HG03575 (cell line): ENCODE data around the gene PPP1R14C.
A peak's percentile ranks its signal among the peaks of the same experiment; 100 is the strongest.
"Not testable (repeated sequence)": the region's sequence is repeated elsewhere in the genome, so short reads cannot be mapped to it uniquely, and the experiment has no call there.

Experiments
- ATAC-seq: cut with Tn5 transposase; IDR thresholded peaks from one replicate; pipeline ENCODE4 v1.9.1; 2021; ENCODE audit not compliant: unreplicated experiment, insufficient number of reproducible peaks, low FRiP score; ENCODE audit errors: extremely low read depth

Gene PPP1R14C

DNA sequence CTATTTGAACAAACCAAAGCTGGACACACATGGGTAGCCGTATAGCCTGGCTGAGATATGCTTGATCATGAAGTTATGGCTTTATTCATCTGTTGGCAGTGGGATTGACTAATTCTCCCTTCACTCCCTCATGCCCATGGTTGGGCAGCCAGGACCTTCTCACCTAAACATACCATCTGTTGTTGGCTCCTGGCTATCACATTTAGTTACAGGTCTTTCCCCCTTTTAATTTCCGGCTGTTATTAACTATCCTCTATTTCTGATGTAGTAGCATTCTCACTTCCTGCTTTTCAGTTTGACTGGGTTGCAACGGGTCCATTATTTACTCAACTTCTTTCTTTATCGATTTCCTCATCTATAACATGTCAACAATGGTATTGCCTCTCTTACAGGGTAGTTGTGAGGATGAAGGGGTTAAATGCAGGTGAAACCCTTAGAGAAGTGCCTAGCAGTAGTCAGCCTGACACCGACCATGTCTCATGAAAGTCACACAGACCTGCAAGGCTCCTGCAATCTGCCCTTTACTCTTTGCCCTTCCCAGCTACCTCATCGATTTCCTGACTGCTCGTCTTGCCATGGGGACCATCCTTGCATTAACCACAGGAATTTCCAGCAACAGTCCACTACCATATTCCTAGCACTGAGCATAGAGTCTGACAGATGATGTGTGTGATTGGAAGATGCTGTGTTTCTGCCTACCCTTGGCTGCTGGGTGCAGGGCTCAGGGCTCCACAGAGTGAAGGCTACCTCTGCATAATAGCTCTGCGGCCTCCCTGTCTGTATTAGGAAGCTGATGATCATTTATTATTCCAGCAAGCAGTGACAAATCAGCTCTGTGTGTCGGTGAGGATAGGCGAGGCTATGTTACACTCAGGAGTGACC is 42.2 kb downstream of the PPP1R14C start:
- ATAC-seq = peak; percentile 43

DNA sequence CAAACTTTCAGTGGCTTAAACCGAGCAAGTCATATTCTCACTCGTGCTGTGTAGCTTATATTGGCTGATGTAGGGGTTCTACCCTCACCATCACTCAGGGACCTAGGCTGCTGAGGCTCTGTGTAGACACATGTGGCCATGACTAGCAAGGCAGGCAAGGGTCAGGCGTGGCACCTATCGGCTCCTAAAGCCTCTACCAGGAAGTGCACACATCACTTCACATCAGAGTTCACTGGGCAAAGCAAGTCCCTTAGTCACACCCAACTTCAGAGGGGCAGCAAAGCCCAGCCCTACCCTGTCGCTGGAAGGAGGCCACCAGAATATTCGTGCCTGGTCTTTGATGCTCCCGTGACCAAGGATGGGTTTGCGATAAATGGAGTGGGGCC is 42.9 kb downstream of the PPP1R14C start:
- no peak for ATAC-seq

DNA sequence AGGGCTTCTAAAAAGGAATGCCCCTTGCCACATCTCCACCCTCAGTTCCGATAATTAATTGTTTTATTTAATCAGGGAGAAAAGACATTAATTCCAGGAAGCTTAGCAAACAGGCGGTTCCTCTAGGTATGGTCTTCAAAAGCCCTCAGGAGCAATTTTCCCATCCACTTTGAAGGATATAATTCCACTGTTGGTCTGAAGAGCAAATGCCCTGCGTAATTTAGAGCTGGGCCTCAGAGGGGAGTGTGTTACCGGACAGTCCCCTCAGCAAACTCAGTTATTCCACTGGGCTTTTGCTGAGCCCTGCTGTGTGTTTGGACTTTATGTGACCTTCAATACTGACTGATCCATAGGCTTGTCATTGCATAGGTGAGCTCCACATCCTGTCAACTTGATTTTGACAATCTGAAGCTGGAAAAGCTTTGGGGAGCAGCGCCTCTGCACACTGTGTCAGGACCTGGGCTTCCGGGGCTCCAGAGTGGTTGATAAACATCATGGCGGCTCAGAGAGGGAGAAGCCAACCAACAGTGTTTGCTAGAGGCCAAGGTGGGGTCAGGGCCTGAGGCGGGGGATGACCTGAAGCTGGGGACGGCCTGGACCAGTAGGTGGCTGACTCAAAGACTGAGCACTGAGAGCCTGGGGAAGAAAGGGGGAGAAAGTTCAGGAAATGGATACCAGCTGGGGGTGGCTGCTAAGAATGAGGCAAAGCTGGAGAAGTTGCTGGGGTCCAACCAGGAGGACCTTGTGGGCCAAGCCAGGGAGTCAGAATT is 43.5 kb downstream of the PPP1R14C start:
- ATAC-seq = no peak

DNA sequence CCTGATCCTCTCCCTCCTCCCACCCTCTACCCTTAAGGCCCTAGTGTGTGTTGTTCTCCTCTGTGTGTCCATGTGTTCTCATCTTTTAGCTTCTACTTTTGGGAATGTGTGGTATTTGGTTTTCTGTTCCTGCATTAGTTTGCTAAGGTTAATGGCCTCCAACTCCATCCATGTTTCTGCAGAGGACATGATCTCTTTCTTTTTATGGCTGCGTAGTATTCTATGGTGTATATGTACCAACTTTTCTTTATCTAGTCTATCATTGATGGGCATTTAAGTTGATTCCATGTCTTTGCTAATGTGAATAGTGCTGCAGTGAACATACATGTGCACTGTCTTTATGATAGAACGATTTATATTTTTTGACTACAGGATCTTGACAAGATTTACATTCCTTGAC is 44.6 kb downstream of the PPP1R14C start:
- not testable (repeated sequence) for ATAC-seq

DNA sequence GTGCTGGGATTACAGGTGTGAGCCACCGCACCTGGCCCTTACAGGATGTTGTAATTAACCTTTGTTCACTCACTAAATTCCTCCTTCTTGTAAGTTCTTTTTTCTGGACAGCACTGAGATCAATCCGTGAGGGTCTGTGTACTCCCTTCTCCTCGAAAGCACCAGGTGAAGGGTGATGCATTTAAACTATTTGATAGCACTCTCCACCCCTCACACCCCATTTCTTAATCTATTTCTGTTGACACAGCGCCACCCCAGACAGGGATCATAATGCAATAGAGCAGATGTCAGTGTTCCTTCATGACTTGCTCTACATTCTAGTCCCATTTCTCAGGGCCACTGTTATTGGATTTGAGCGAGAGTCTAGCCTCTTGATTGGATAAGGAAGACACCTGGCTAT is 46.3 kb downstream of the PPP1R14C start:
- ATAC-seq = no peak

DNA sequence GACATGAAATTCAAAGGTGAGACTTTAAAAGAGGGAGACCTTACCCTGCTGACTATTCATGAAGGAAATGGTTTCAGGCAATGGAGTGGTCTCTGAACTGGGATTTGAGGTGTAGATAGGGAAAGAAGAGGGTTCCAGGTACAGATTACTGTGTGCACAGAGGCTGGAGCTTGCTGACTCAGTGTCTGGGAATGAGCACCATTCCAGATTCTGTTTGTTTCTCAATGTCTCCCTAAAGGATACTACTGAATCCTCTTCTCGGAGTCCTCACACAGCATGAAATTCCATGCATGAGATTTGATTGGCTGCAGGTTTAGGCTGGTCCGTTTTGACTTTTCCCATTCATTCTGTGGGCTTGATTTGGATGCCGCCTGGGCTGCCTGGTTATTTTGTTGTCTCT is 49.0 kb downstream of the PPP1R14C start:
- no peak for ATAC-seq

DNA sequence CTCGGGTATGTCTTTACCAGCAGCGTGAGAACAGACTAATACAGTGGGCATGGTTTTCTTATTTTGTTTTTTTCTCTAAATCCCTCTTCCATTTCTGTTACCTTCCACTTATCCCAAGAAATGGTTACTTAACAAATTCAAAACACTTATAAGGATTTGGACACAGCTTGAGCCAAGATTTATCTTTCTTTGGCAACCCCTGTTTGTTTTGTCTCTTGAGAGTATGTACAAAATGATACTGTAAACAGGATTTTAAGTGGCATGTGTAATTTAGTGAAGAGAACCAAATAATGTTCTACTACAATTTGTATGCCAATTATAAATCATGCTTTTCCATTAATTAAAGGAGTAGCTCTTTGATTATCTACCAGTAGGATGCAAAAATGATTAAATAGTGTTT is 51.4 kb downstream of the PPP1R14C start:
- ATAC-seq = no peak

DNA sequence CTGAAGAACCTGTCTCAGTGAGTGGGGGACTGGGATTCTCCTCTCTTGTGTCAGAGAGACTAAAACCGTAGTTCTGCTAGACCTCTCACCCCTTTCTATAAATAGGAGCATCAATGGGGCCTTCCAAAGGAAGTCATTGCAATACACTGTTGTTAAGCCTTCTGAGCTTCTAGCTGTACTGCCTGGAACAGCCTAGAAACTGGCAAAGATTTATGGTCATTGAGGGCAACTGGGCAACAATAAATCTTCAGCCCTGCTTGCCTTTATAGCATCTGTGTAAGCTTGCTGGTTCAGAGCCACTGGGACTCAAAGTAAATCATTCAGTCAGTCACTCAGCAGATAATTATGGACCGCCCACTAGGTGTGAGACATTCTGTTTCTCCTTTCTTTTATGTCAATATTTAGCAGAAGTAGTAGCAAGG is 53.2 kb downstream of the PPP1R14C start:
- no peak for ATAC-seq

DNA sequence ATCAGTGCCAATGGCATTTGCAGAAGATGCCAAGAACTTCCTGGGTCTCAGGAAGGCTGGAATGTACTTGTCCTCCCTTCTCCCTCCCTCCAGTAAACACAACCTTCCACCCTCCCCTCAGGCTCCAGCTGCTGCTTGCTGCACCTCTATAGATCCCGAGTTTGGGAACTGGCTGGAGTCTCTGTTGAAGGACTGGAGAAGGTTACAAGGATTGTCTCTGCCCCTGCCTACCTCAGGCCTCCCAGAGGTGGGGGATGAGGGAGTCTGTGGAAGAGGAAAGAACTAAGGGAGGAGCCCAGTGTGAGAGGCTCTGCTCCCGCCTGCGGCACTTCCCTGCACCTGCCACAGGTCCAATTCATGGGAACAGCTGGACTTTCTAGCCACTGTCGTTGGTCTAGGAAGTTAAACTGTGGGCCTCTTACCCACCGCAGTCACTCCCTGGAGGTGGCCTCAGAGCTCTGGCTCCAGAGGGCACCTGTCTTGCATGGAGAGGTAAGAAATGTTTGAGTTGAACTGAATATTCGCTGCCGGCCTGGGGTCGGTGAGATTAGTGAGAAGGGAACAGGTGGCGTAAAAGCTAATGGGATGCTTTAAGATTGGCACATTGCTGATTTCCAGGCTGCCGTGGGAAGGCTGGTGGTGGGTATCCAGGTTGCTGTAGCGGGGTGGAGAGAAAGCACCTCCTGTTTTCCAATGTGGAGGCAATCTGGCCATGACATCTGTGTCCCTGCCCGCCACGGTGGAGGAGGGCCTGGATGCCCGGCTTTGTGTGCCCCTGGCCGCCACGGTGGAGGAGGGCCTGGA is 54.3 kb downstream of the PPP1R14C start:
- no peak for ATAC-seq

DNA sequence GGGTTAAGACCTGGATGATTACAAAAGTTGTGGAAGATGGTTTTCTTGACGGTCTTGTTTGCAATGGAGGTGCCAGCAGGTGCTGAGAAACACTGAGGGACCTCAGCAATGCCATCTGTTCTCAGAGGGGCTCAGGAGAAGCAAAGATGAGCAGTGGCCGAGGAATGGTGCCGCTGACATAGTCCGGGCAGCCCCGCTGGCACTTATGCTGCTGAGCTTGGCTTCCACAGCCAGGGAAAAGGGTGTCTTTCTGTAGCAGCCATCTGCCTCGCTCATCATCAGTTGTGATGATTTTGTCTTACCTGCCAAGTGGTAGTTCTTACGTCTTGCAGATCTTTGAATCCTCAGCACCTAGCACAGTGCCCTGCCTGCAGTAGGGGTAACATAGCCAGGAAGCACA is 55.7 kb downstream of the PPP1R14C start:
- ATAC-seq = no peak

DNA sequence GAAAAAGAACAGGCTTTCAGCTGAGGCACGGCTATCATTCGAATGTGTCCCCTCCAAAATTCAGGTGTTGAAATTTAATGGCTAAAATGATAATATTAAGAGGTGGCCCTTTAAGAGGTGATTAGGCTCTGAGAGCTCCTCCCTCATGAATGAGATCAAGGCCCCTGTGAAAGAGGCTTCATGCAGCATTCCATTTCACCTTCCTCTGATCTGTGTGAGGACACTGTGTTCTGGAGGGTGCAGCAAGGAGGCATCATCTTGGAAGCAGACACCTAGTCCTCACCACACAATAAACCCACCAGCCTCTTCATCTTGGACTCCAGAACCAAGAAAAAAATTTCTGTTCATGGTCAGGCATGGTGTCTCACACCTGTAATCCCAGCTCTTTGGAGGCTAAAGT is 56.4 kb downstream of the PPP1R14C start:
- no peak for ATAC-seq

DNA sequence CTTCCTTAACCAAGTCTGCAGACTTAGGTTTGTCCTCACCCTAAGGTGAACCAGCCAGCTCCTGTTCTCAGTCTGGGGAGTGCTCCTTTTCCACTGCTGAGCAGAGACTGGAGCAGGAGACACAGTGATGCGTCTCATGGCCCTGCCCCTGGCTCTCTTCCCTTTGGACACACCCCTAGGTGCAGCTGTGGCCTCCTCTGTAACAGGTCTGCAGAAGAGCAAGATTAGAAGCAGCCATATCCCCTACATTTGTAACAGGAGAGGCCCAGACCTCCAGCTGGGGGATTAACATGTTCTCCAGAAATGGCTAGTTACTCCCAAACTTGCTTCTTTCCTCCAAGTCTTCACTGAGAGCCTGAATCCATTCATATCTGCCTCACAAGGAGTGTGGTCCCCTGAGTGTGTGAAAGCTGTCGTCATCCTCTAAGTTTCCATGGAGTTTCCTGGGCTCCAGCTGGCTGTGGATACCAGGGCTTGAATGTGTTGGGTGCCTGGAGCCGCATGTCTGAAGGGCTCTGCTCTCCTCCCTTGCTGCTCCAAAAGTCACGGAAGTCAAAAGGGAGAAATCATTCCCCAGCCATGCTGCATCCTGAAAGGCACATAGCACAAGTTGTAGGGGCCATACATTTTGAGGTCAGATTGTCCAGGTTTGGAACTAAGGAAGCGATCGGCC is 57.7 kb downstream of the PPP1R14C start:
- ATAC-seq = no peak

DNA sequence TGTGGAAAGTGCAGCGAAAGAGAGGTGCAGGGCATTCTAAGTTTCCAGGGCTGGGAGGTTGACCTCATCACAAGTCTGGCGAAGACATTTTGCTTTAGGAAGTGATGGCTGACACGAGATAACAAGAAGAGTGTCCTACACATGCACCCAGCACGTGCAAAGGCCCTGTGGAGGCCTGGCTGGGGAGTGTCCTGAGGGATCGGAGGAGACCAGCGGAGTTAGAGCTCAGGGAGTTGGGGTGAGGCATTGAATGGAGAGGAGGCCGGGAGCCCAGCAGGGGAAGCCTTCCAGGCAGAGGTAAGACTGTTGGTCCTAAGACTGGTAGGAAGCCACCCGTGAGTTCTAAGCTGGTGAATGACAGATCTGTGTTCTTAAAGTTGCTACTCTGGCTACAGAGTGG is 58.4 kb downstream of the PPP1R14C start:
- ATAC-seq = no peak

DNA sequence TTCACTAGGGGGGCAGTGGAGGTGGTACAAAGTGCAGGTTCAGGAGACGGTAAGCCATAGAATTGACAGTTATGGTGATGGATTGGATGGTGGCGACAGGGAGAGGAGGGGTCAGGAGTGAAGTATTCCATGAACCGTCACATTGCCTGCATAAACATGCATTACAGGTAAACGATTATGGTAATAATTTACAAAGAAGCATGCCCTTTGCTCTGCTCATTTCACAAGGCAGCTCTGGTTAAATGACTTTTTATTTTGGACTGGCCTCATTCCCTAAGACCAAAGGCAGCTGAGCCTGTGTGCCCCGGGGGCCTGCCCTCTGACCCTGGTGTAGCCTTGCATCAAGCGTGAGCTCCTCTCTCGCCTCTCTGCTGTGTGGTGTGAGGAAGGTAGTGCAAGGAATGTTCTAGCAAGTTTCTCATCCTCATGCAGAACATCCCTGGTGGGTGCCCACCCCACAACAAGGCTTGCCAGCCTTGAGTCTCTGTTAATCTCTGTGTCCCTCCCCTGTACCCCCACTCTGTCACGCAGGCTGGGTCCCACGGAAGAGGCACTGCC is 59.0 kb downstream of the PPP1R14C start:
- ATAC-seq = no peak

DNA sequence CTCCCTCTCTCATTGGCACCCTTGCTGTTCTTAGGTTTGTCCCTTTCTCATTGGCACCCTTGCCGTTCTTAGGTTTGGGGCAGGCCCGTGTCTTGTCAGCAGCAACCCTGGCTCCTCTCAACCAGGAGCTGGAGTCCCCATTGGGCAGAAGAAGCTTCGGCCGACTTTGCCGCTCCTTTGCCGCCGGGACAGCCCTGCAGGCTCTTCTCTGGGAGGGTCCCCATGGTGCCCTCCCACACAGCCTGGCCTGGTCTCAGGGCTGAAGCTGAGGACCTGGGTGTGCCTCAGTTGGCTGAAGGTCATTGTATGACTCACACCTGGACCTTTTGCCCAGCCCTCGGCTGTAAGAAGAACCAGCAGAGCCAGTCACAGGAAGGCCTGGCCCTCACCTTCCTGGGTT is 59.6 kb downstream of the PPP1R14C start:
- ATAC-seq = no peak

DNA sequence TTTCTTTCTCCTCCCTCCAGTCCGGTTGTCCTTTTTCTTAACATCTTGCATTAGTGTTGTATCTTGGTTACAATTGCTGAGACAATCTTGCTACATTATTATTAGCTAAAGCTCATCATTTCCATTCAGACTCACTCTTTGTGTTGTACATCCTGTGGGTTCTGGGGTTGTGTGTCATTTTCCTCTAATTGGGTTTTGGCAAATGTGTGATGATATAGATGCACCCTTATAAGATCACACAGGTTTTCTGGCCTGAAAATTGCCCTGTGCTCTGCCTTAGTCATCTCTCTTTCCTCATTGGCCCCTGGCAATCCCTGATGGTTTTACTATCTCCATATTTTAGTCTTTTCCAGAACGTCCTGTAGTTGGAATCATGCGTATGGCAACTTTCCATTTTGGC is 60.1 kb downstream of the PPP1R14C start:
- ATAC-seq = no peak

DNA sequence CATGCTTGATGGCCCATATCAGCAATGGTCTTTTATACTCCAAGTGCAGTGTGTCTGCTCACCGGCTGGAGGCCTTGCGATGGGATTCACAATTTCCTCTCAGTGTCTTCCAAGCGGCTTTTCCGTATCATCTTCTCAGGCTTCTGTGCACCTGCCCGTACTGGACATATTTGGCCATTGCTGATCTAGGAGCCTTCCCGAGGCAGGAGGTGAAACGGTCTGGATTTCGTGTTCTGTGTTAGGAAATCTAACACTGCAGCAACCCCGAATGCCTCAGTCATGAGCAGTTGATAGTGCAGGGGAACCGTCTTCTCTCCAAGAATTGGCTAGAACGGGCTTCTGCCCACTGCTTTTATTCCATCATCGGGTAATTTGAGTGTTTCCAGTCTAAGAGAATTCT is 60.5 kb downstream of the PPP1R14C start:
- no peak for ATAC-seq

DNA sequence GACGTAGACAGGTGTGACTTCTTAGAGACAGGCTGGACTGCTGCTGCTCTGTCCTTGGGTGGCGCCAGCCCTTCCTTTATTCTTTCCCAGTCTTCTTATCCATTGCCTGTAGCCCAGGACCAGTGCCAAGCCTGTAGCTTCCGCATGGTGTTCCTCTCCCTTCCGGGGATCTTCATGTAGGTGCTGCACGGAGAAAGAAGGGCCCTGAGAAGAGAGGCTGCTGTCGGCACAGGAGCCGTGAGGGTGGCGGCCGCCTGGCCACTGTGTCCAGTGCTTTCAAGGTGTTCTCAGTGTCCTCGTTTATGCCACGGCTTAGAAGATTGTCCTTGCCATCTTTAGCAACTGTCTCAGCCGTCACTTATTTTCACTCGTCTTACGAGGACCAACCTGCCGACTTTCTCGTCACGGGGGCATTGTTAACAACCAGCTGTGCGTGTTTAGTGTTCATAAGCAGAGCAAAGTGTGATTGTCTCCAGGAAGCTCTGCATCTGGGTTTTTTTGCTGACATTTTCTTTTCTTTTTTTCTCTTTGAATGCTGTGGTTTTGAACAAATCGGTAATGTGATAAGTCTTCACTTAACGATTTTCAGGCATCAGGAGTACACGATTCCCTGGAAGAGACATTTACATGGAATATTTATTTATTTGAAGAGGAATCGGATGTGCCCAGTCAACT is 61.2 kb downstream of the PPP1R14C start:
- no peak for ATAC-seq
